SHP77 (cell line): Measurements from ENCODE around the gene SRRM5.
"Not testable (repeated sequence)": the region's sequence is repeated elsewhere in the genome, so short reads cannot be mapped to it uniquely, and the experiment has no call there.

Experiments
- DNase-seq, 2 experiments: peaks; one replicate each; lab custom pipeline; 2025; lab: John Stamatoyannopoulos, UW

The SRRM5 gene

GRCh38 chr19:43616306-43616705, 4.4 kb downstream of the SRRM5 start:
- no peak for DNase-seq

DNA sequence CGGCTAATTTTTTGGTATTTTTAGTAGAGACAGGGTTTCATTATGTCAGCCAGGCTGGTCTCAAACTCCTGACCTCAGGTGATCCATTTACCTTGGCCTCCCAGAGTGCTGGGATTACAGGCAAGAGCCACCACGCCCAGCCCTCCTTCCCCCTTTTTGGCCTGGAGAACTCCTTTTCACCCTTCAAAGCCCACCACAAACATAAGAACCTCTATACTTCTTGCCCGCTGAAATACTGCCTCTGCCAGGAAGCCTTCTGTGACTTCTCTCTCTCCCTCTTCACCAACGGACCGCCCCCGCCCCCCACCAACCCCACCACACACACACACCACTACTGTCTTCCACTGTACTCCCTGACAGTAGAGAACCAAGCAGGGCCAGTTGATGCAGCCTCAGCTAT, 5.1 kb downstream of the SRRM5 start:
- no peak for DNase-seq

DNA sequence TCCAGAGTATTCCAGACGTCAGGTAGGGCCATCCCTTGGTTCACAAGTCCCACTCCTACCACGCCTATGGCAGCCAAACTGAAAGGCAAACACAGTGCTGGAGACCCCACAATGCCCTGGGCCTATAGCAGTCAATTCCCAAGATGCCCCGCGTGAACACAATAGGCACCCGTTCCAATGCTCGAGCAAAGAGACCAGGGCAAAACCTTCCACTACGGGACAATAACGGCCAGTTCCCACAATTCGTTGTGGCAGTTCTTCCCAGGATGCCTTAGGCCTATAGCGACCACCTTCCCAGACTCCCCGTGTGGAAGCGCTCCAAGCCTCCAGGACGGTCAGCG, 7.0 kb downstream of the SRRM5 start:
- DNase-seq = peak; percentile 82 to 83

- DNase-seq = peak; percentile 83 to 88
Measured at GRCh38 chr19:43619262-43620060, 7.6 kb downstream of the SRRM5 start, which contains the start of gene ZNF428. Gene ZNF428, minus strand, starts transcription at chr19:43619629. Its CDS starts 5,325 bp downstream, at chr19:43614304.

- DNase-seq = no peak
Measured at GRCh38 chr19:43620061-43621001, 8.4 kb downstream of the SRRM5 start.

DNA sequence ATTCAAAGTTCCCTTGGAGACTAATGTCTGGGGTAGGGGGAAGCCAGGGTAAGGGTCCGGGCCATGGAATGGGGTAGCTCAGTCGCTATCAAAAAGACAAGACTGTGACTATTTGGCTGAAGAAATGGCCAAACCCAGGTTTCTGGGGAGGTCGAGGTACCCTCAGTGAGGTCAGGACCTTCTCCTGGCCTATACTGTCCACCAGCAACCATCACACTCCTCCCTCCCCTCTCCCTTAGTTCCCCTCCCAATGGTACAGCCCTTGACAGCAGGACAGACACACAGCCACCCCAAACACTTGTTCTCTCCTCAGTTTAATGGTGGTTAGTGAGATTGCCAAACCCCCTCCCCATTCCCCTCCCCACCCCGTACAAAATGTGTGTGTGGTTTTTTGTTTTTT, 10.2 kb downstream of the SRRM5 start:
- no peak for DNase-seq

DNA sequence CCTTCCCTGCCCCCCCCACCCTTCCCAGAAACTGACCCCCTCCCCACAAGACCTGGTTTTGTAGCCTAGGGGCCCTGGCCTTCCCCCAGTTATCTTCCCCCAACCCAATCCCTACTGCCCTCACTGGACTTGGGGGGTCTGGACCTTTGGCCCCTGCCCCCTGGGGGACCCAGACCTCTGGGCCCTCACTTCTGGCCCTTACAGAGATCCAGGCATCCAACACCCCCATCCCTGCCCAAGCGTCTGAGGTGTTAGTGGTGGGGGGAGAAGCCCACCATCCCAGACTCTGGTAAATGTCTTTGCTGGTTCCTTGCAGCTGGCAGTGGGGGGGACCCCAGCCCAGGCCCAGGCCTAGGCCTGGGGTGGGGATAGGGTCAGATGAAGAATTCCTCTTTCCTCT, 11.1 kb downstream of the SRRM5 start:
- DNase-seq = no peak

DNA sequence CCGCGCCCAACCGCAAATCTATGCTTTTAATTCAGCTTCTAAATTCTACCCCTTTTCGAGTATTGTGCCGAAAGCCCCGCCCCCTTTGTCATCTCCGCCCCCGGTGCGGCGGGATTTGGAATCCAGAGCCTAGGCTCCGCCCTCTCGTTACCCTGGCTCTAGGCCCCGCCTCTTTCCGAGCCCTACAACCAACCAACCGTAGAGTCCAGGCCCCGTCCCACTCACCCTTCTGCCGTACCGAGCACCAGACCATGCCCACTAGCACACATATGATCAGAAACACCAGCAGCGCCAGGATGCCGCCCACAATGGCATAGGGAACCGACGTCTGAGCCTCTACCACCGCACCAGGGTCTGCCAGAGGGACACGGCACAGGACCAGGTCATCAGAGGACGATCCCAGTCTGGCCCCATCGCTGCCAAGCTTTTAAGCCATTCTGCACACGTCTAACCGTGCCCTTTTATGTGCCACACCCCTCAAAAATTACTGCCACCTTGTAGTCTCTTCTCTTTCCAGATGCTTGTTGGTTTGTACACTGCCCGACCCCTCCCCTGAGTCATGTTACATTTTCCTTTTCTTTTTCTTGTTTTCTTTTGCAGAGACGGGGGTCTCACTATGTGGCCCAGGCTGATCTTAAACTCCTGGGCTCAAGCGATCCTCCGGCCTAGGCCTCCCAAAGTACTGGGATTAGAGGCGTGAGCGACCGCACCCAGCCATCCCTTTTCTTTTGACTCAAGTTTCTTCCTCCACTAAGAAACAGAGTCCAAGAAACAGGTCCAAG, 12.2 kb downstream of the SRRM5 start:
- DNase-seq = no peak

- no peak for DNase-seq
Measured at GRCh38 chr19:43624933-43625332, 13.0 kb downstream of the SRRM5 start.

DNA sequence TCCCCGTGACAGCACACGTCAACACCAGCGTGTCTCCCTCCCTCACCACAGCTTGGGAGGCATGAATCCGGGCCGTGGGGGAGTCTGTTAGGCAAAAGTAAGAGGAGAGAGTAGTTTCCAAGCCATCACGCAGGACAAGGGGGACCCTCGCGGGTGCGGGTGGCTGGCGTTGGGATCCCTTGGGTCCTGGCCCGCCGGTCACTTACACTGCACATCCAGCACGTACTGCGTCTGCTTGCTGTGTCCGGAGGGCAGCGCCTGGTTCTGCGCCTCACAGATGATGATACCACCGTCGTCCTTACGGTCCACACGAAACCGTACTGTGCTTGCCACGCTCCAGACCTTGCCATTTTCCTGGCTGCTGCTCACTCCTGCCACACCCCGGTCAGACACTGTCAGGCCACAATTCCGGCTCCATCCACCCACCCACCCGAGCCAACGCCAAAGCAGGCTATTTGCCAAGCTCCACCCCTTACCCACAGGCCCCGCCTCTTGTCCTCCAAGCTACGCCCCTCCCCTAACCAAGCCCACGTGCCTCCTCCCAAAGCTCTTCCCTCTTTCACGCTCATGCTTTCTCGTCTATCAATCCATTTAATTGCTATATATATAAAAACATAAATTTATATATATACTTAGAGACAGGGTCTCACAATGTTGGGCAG, 14.2 kb downstream of the SRRM5 start:
- no peak for DNase-seq

GRCh38 chr19:43626838-43627237, 14.9 kb downstream of the SRRM5 start:
- no peak for DNase-seq

DNA sequence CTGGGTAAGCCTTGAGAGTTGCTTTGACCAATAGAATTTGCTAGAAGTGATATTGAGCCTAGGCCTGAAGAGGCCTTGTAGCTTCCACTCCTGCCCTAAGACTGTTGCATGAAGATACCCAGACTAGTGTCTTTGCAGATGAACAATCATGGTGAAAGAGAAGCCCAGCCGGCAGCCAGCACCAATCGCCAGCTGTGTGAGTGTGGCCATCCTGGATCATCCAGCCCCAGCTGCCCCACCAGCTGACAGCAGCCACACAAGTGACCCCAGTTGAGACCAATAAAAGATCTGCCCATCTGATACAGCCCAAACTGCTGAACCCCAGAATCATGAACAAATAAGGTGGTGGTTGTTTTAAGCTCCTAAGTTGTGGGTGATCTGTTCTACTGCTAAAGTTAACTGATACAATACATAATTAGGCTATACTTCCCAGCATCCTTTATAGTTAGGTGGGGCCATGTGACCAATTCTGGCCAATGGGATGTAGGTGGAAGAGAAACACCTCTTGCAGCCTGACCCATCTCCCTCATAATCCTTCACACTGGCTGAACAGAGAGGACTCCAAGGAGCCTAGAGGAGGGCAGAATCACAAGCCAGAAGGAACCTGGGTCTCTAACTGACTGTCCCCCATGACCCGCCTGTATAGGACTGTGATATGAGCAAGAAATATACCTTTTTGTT, 16.9 kb downstream of the SRRM5 start:
- DNase-seq = no peak

- no peak for DNase-seq
Measured at GRCh38 chr19:43631491-43631890, 19.6 kb downstream of the SRRM5 start.

DNA sequence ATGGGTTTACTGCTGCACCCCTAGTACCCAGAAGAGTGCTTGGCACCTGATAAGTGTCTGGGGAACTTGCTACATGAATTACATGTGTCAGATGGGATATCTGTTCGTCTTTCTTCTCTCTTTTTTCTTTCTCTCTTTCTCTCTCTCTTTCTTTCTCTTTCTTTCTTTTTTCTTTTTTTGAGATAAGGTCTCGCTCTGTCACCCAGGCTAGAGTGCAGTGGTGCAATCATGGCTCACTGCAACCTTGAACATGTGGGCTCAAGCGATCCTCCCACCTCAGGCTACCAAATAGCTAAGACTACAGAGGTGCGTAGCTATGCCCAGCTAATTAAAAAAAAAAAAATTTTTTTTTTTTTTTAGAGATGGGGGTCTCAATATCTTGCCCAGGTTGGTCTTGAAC, 21.6 kb downstream of the SRRM5 start:
- no peak for DNase-seq

GRCh38 chr19:43634068-43634467, 22.2 kb downstream of the SRRM5 start:
- no peak for DNase-seq

DNA sequence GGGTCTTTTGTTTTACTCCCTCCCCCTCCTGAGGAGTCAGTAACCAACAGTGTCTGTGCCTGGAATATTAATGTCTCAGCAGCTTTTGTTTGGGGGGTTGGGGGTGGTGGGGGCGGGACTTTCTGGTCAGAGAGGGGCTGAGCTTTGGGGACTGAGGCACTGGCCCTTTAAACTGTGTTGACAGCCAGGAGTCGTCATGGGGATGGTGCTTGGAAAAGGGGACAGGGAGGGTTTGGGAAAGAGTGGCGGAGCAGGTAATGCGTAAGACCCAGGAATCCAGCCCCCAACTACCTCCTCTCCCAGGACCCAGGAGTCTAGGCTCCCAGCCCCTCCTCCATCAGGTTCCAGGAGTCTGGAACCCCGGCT, 22.6 kb downstream of the SRRM5 start:
- no peak for DNase-seq

DNA sequence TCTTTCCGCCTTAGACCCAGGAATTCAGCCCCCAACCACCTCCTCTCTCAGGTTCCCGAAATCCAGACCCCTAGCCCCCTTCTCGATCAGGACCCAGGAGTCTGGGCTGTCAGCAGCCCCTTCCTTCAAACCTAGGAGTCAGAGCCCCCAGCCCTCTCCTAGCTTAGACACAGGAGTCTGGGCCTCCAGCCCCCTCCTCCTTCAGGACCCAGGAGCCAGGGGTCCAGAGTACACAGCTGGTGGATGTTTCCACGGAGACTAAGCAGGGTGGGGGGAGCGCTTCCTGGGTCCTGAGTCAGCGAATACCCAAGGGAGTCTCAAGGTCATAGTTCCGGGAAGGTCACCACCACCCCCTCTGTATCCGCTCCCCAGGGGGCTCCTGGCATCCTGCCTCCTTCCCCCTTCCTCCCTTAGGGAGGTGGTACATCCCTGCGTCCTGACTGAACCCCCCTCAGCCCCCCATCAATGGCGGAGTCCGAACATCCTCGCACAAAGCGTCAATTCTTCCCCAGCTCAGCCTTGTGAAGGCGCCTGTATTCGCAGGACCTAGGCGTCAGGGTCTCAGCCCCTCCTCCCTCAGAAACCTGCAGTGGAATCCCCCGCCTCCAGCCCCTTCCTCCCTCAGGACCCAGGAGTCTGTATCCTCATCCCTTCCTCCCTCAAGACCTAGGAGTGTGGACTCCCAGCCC, 23.1 kb downstream of the SRRM5 start:
- DNase-seq = no peak

DNA sequence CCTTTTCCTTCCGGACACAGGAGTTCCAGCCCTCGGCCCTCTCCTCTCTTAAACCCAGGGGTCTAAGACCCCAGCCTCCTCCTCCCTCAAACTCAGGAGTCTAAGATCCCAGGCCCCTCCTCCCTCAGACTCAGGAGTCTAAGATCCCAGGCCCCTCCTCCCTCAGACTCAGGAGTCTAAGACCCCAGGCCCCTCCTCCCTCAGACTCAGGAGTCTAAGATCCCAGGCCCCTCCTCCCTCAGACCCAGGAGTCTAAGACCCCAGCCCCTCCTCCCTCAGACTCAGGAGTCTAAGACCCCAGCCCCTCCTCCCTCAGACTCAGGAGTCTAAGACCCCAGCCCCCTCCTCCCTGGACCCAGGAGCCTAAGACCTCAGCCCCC, 23.7 kb downstream of the SRRM5 start:
- DNase-seq = not testable (repeated sequence)

GRCh38 chr19:43636121-43636683, 24.3 kb downstream of the SRRM5 start:
- no peak for DNase-seq
